Measurements from ENCODE around the gene NLGN4X.

Gene NLGN4X

GRCh38 chrX:6227935-6228334, 732 bp downstream of the NLGN4X start:
- Histone ChIP-seq H3K9ac (ENCODE audit: low read length) (no peak overlapping the region), H3K4me3 (ENCODE audit: insufficient read depth, low read length, poor library complexity, severe bottlenecking) (no peak overlapping the region), H2AFZ (ENCODE audit: low read depth, low read length, severe bottlenecking) (no peak overlapping the region), H3F3A (ENCODE audit: insufficient read depth) (no peaks in the 10 kb centered on the region), H3K27ac (ENCODE audit: low read depth, low read length) (no peak overlapping the region), H4K20me1 (ENCODE audit: low read depth, low read length) (no peaks in the 10 kb centered on the region), H3K9me3 (ENCODE audit: insufficient read depth, low read length) (no peaks in the 10 kb centered on the region), H3K4me2 (ENCODE audit: low read depth, low read length, poor library complexity, severe bottlenecking) (no peak overlapping the region), H3K79me2 (ENCODE audit: insufficient read depth, low read length) (no peaks in the 10 kb centered on the region), H3K27me3 (ENCODE audit: low read length) (no peaks in the 10 kb centered on the region), H3K36me3 (ENCODE audit: low read length) (no peaks in the 10 kb centered on the region), H3K9me2 (replicated peaks; ENCODE audit: insufficient read depth, low read length) (no peaks in the 10 kb centered on the region)
- TF ChIP-seq CTCF (IDR thresholded peaks at IDR 0.05; ENCODE audit: insufficient read depth, low read length, poor library complexity, severe bottlenecking) (no peak), EZH2phosphoT487 (conservative IDR thresholded peaks at IDR 0.05; ENCODE audit: low read length) (no peak)

GRCh38 chrX:6227453-6227835, 1.2 kb downstream of the NLGN4X start:
- H3F3A ChIP-seq (ENCODE audit: insufficient read depth): no peaks in the 10 kb centered on the region
- H4K20me1 ChIP-seq (ENCODE audit: low read depth, low read length): no peaks in the 10 kb centered on the region
- H3K9me2 ChIP-seq (replicated peaks; ENCODE audit: insufficient read depth, low read length): no peaks in the 10 kb centered on the region
- no peak overlapping the region for H3K27ac ChIP-seq (ENCODE audit: low read depth, low read length)
- no peak overlapping the region for H3K9ac ChIP-seq (ENCODE audit: low read length)
- H3K79me2 ChIP-seq (ENCODE audit: insufficient read depth, low read length): no peaks in the 10 kb centered on the region
- no peaks in the 10 kb centered on the region for H3K36me3 ChIP-seq (ENCODE audit: low read length)
- TF ChIP-seq EZH2phosphoT487 (conservative IDR thresholded peaks at IDR 0.05; ENCODE audit: low read length): no peak
- TF ChIP-seq CTCF (IDR thresholded peaks at IDR 0.05; ENCODE audit: insufficient read depth, low read length, poor library complexity, severe bottlenecking): no peak
- H3K4me2 ChIP-seq (ENCODE audit: low read depth, low read length, poor library complexity, severe bottlenecking): no peak overlapping the region
- no peak overlapping the region for H2AFZ ChIP-seq (ENCODE audit: low read depth, low read length, severe bottlenecking)
- no peak overlapping the region for H3K4me3 ChIP-seq (ENCODE audit: insufficient read depth, low read length, poor library complexity, severe bottlenecking)
- H3K9me3 ChIP-seq (ENCODE audit: insufficient read depth, low read length): no peaks in the 10 kb centered on the region
- no peaks in the 10 kb centered on the region for H3K27me3 ChIP-seq (ENCODE audit: low read length)

GRCh38 chrX:6226596-6227452, 1.8 kb downstream of the NLGN4X start:
- Histone ChIP-seq H3K27me3 (ENCODE audit: low read length) (no peaks in the 10 kb centered on the region), H3K9me2 (replicated peaks; ENCODE audit: insufficient read depth, low read length) (no peaks in the 10 kb centered on the region), H3F3A (ENCODE audit: insufficient read depth) (no peaks in the 10 kb centered on the region), H4K20me1 (ENCODE audit: low read depth, low read length) (no peaks in the 10 kb centered on the region), H2AFZ (ENCODE audit: low read depth, low read length, severe bottlenecking) (no peak overlapping the region), H3K4me3 (ENCODE audit: insufficient read depth, low read length, poor library complexity, severe bottlenecking) (no peak overlapping the region), H3K9me3 (ENCODE audit: insufficient read depth, low read length) (no peaks in the 10 kb centered on the region), H3K4me2 (ENCODE audit: low read depth, low read length, poor library complexity, severe bottlenecking) (no peak overlapping the region), H3K27ac (ENCODE audit: low read depth, low read length) (no peak overlapping the region), H3K9ac (ENCODE audit: low read length) (no peak overlapping the region), H3K36me3 (ENCODE audit: low read length) (no peaks in the 10 kb centered on the region), H3K79me2 (ENCODE audit: insufficient read depth, low read length) (no peaks in the 10 kb centered on the region)
- no peak for TF ChIP-seq CTCF (IDR thresholded peaks at IDR 0.05; ENCODE audit: insufficient read depth, low read length, poor library complexity, severe bottlenecking)

Measured in SU-DHL-6 (cell line).